ENCODE data around the gene NR2F2.

DNA sequence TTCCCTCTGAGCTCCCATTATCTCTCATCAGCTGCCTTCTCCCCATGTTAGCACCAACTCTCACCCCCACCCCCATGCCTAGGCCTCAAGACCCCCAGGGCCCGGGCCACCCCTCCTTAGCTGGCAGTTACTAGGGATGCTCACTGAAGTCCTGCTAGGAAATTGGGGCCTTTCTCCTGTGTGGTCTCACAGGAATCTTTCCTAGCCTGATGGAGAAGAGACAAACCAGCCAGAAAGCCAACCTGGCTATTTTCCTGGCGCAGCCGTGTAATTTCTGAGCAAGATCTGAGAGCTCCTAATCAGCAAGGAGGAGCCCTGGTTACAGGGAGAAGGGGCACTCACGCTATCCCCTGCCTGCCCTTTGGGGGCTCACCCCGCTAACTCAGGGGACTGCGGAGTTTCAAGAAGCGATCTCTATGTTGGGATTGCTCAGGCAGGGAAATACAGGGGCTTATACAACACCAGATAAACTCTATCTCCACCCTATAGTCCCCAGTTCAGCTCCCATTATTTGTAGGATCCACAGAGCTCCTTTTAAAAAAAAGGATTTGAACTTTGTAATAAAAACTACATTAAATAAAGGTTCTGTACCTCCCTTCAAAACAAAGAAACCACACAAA lies 25.2 kb downstream of the NR2F2 start:
- TF ChIP-seq POLR2A (IDR thresholded peaks at IDR 0.05; ENCODE audit: low read length) (no peak), GATA1 (IDR thresholded peaks at IDR 0.05; ENCODE audit: low read depth, low read length) (no peak)
